HFF-Myc (cell line): Measurements from ENCODE around the gene LLGL1.

Source experiments
- DNase-seq: peaks from one replicate; pipeline ENCODE4 v3.0.0-alpha.2; 2011; ENCODE audit warnings: low read depth; ENCODE audit errors: extremely low read depth
- H3K4me3 ChIP-seq: replicated peaks from 2 replicates; pipeline ENCODE4 v1.5.1; 2011; ENCODE audit warnings: low read depth, mild to moderate bottlenecking, control low read depth, low read length
- CTCF ChIP-seq: IDR thresholded peaks from 2 replicates; pipeline ENCODE4 v1.5.1; 2012; ENCODE audit warnings: mild to moderate bottlenecking, low read depth, low read length, control low read depth; ENCODE audit errors: missing control alignments

LLGL1 gene

GRCh38 chr17:18280249-18280648, 54.8 kb downstream of the LLGL1 start:
- no peak for TF ChIP-seq CTCF
- no peak overlapping the region for H3K4me3 ChIP-seq
- no peak for DNase-seq

GRCh38 chr17:18280766-18281371, 55.4 kb downstream of the LLGL1 start:
- TF ChIP-seq CTCF: no peak
- H3K4me3 ChIP-seq: no peak overlapping the region
- DNase-seq: no peak

GRCh38 chr17:18281788-18282187, 56.4 kb downstream of the LLGL1 start:
- DNase-seq: no peak
- TF ChIP-seq CTCF: no peak
- H3K4me3 ChIP-seq: no peak overlapping the region

GRCh38 chr17:18285296-18285695, 59.9 kb downstream of the LLGL1 start:
- DNase-seq: no peak
- no peak for TF ChIP-seq CTCF
- H3K4me3 ChIP-seq: no peak overlapping the region

- DNase-seq: no peak
- no peak for TF ChIP-seq CTCF
- no peak overlapping the region for H3K4me3 ChIP-seq
Observed at GRCh38 chr17:18291718-18292540, 66.5 kb downstream of the LLGL1 start.
